ELR (cell line): Measurements from ENCODE around the gene MAD1L1.

Experiments
- DNase-seq: peaks from one replicate; pipeline ENCODE4 v3.0.0-alpha.2; 2015; ENCODE audit warnings: low read depth

The MAD1L1 gene

GRCh38 chr7:1924258-1924817 lies 308.4 kb downstream of the MAD1L1 start:
- DNase-seq, result no peak

GRCh38 chr7:1923409-1924257 lies 309.1 kb downstream of the MAD1L1 start:
- DNase-seq, result no peak

GRCh38 chr7:1922870-1923236 lies 309.9 kb downstream of the MAD1L1 start:
- no peak for DNase-seq

- DNase-seq, result no peak
These were observed 310.5 kb downstream of the MAD1L1 start for GRCh38 chr7:1922071-1922869.

GRCh38 chr7:1920881-1921280 lies 311.9 kb downstream of the MAD1L1 start:
- DNase-seq, result no peak

- DNase-seq, result no peak
These were observed 312.5 kb downstream of the MAD1L1 start for GRCh38 chr7:1920266-1920681.

GRCh38 chr7:1919539-1920265 lies 313.0 kb downstream of the MAD1L1 start:
- no peak for DNase-seq

GRCh38 chr7:1918881-1919525 lies 313.7 kb downstream of the MAD1L1 start:
- no peak for DNase-seq

GRCh38 chr7:1918063-1918645 lies 314.6 kb downstream of the MAD1L1 start:
- DNase-seq, result no peak

- no peak for DNase-seq
These were observed 315.3 kb downstream of the MAD1L1 start for GRCh38 chr7:1917221-1918062.

GRCh38 chr7:1916601-1916970 lies 316.2 kb downstream of the MAD1L1 start:
- no peak for DNase-seq

GRCh38 chr7:1915956-1916600 lies 316.7 kb downstream of the MAD1L1 start:
- no peak for DNase-seq

GRCh38 chr7:1915326-1915725 lies 317.4 kb downstream of the MAD1L1 start:
- no peak for DNase-seq

- DNase-seq, result no peak
These were observed 318.0 kb downstream of the MAD1L1 start for GRCh38 chr7:1914743-1915142.

GRCh38 chr7:1914321-1914720 lies 318.4 kb downstream of the MAD1L1 start:
- DNase-seq, result no peak

GRCh38 chr7:1913466-1914282 lies 319.1 kb downstream of the MAD1L1 start:
- DNase-seq, result no peak

GRCh38 chr7:1912593-1913465 lies 319.9 kb downstream of the MAD1L1 start:
- DNase-seq, result peak; percentile 94

- DNase-seq, result no peak
These were observed 321.2 kb downstream of the MAD1L1 start for GRCh38 chr7:1911571-1911970.
